Upper lobe of left lung (tissue), 6 donors: ENCODE data around the gene PIKFYVE. TPM values are rescaled to one million over a fixed set of nuclear protein-coding genes. Genes with fewer than 3 reads are reported as not detected.

Experiments
- ATAC-seq, 2 donors: fragments of 200-7000 bp; cut with Tn5 transposase; one replicate each; pipeline ENCODE4 v1.9.1; 2022; ENCODE audit warnings: mild to moderate bottlenecking in 2 of 2, moderate library complexity in 2 of 2; ENCODE audit not compliant: low FRiP score in 2 of 2
- DNase-seq, 2 donors: peaks; one replicate each; pipeline ENCODE4 v3.0.0-alpha.2; 2019 to 2020
- H3K27ac ChIP-seq, 4 donors: fragments of 200-600 bp; sonication (generic); one replicate each; pipeline ENCODE4 v1.5.1; 2016 to 2019
- H3K27me3 ChIP-seq, 4 donors: fragments of 200-600 bp; sonication (generic); one replicate each; pipeline ENCODE4 v1.5.1; 2017 to 2019
- H3K36me3 ChIP-seq, 4 donors: fragments of 200-600 bp; sonication (generic); one replicate each; pipeline ENCODE4 v1.5.1; 2016 to 2019
- H3K4me1 ChIP-seq, 4 donors: fragments of 200-600 bp; sonication (generic); one replicate each; pipeline ENCODE4 v1.5.1; 2018 to 2019
- H3K4me3 ChIP-seq, 4 donors: fragments of 200-600 bp; sonication (generic); one replicate each; pipeline ENCODE4 v1.5.1; 2017 to 2019; ENCODE audit warnings: mild to moderate bottlenecking in 2 of 4, moderate library complexity in 1 of 4
- H3K9me3 ChIP-seq, 4 donors: fragments of 200-600 bp; sonication (generic); one replicate each; pipeline ENCODE4 v1.5.1; 2018 to 2019
- EP300 ChIP-seq, 4 donors: sonication (generic); formaldehyde crosslinking; IDR thresholded peaks; one replicate each; pipeline ENCODE4 v1.5.1; 2017; ENCODE audit warnings: antibody characterized with exemption in 4 of 4, control low read depth in 2 of 4
- POLR2A ChIP-seq, 4 donors: fragments of 450-650 bp; IDR thresholded peaks; one replicate each; pipeline ENCODE4 v1.5.1; 2016 to 2017; ENCODE audit warnings: antibody characterized with exemption in 4 of 4, mild to moderate bottlenecking in 2 of 4
- POLR2AphosphoS5 ChIP-seq, 2 donors: sonication (generic); formaldehyde crosslinking; IDR thresholded peaks; one replicate each; pipeline ENCODE4 v1.5.1; 2017; ENCODE audit warnings: antibody characterized with exemption in 2 of 2
- WGBS, 2 donors: methylation state at CpG; one replicate each; pipeline ENCODE4 v1.1.5; 2017 to 2018; 5-methylcytosine and 5-hydroxymethylcytosine counted together
- total RNA-seq, 6 donors: library from RNA; depleted of rRNA in 4 of 6; stranded (reverse); fragments of >200 nt in 4 of 6; gene quantifications; one replicate each; pipeline versions ENCODE4 v1.1.0 to v1.2.1, GENCODE V29; 2016 to 2021
- TF ChIP-seq, protein P1 (sequence below), 6 experiments: fragments of 450-650 bp in 4 of 6; fragments of 200-600 bp in 2 of 6; sonication (generic) in 2 of 6; IDR thresholded peaks; one replicate each; pipeline ENCODE4 v1.5.1; 2016 to 2019; ENCODE audit warnings: antibody characterized with exemption in 6 of 6
- donor health status: DM: no; HTN: no; CAD: no; lungs with moderate emphysema.
- donor health status: DM: no; HTN: yes; CAD: no; lungs with severe emphysema.

PIKFYVE gene
- total RNA-seq, 6 donors from 2014 or later: 20.1 to 48.2 (median 25.1) TPM

DNA sequence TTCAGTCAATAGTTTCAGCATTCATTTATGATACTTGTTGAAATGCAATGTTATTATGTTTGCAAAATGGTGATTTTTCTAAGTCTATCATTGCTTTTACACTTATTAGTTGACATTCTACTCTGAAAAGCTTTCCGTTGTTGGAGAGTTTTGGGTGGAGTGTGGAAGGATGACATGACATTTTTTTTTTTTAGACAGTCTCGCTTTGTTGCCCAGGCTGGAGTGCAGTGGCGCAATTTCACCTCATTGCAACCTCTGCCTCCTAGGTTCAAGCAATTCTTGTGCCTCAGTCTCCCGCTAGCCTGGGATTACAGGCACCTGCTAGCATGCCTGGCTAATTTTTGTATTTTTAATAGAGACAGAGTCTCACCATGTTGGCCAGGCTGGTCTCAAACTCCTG, 29.8 kb downstream of the PIKFYVE start:
- Histone ChIP-seq H3K36me3 (peaks cover 9 to 59% (median 21%) of the 10 kb centered on the region in 4 donors), H3K4me1 (no peaks in the 10 kb centered on the region), H3K9me3 (no peaks in the 10 kb centered on the region), H3K27ac (no peak overlapping the region), H3K27me3 (no peaks in the 10 kb centered on the region), H3K4me3 (no peak overlapping the region)
- TF ChIP-seq, protein P1, sequence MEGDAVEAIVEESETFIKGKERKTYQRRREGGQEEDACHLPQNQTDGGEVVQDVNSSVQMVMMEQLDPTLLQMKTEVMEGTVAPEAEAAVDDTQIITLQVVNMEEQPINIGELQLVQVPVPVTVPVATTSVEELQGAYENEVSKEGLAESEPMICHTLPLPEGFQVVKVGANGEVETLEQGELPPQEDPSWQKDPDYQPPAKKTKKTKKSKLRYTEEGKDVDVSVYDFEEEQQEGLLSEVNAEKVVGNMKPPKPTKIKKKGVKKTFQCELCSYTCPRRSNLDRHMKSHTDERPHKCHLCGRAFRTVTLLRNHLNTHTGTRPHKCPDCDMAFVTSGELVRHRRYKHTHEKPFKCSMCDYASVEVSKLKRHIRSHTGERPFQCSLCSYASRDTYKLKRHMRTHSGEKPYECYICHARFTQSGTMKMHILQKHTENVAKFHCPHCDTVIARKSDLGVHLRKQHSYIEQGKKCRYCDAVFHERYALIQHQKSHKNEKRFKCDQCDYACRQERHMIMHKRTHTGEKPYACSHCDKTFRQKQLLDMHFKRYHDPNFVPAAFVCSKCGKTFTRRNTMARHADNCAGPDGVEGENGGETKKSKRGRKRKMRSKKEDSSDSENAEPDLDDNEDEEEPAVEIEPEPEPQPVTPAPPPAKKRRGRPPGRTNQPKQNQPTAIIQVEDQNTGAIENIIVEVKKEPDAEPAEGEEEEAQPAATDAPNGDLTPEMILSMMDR (IDR thresholded peaks at IDR 0.05): no peak
- TF ChIP-seq EP300 (IDR thresholded peaks at IDR 0.05) (no peak), POLR2AphosphoS5 (IDR thresholded peaks at IDR 0.05) (no peak), POLR2A (IDR thresholded peaks at IDR 0.05) (no peak)
- no peak for DNase-seq
- 78 to 88% methylated on average over 4 of the region's 4 CpGs for WGBS, 2 donors
- no peak for ATAC-seq

DNA sequence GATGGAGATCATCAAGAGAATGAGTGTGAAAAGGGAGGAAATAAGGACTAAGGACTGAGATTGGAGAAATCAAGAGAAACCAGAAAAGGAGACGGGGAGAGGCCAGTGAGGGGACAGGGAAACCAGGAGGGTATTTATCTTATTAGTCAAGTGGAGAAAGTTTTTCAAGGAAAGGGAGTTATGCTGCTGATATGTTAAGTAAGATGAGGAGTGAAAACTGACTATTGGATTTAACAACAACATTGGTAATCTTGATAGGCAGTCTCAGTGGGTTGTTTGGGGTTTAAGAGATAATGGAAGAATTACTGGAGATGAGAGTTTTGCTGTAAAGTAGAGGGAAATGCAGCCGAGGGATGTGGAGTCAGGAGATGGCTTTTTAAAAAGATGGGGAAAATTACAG, 30.6 kb downstream of the PIKFYVE start:
- no peak for ATAC-seq
- no peak overlapping the region for H3K4me3 ChIP-seq
- no peak for DNase-seq
- no peaks in the 10 kb centered on the region for H3K27me3 ChIP-seq
- no peak overlapping the region for H3K27ac ChIP-seq
- WGBS, 2 donors: 96 to 98% methylated on average over 2 of the region's 2 CpGs
- TF ChIP-seq POLR2A (IDR thresholded peaks at IDR 0.05) (no peak), EP300 (IDR thresholded peaks at IDR 0.05) (no peak), POLR2AphosphoS5 (IDR thresholded peaks at IDR 0.05) (no peak)
- TF ChIP-seq, protein P1 (IDR thresholded peaks at IDR 0.05): no peak
- H3K36me3 ChIP-seq: peaks cover 17 to 60% (median 25%) of the 10 kb centered on the region in 4 donors
- no peaks in the 10 kb centered on the region for H3K4me1 ChIP-seq
- H3K9me3 ChIP-seq: no peaks in the 10 kb centered on the region

- WGBS, 2 donors: 73 to 74% methylated on average over 1 of the region's 1 CpG
- DNase-seq: no peak
- H3K4me1 ChIP-seq: no peaks in the 10 kb centered on the region
- H3K36me3 ChIP-seq: peaks cover 26 to 74% (median 38%) of the 10 kb centered on the region in 4 donors
- no peak overlapping the region for H3K27ac ChIP-seq
- no peak for ATAC-seq
- no peaks in the 10 kb centered on the region for H3K27me3 ChIP-seq
- TF ChIP-seq, protein P1 (IDR thresholded peaks at IDR 0.05): no peak
- TF ChIP-seq EP300 (IDR thresholded peaks at IDR 0.05) (no peak), POLR2AphosphoS5 (IDR thresholded peaks at IDR 0.05) (no peak), POLR2A (IDR thresholded peaks at IDR 0.05) (no peak)
- H3K4me3 ChIP-seq: no peak overlapping the region
- no peaks in the 10 kb centered on the region for H3K9me3 ChIP-seq
Measured at GRCh38 chr2:208297961-208298360, 31.9 kb downstream of the PIKFYVE start.

DNA sequence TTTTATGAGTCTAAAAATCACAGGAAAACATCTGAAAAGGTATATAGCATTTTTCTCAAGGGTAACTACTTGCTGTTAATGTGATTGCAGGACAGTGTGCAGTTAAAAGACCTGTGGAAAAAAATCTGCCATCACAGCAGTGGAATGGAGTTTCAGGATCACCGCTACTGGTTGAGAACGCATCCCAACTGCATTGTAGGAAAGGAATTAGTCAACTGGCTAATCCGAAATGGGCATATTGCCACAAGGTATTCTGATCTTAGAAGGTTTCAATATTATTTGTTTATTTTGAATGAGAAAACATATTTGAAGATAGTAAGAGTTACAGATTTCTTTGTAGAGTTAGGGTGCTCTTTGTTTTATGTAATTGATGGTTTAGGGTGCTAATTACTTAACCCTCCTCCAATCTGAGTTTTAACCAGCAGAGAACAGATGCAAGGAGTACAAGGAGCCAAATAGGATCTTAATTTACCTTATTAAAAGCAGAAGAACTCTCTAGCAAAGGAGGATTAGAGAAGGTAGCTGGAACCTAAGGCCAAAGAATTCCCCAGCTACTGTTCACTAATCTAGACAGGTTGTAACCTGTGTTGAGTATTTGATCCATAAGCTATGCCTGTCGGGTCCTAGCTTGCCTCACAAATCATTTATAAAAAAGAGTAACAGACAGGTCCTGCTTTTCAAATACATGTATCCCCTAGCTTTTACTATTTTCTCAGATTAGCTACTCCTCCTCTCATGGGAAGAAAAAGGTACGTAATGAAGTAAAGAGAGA, 35.0 kb downstream of the PIKFYVE start:
- ATAC-seq (no peak), DNase-seq (no peak)
- Histone ChIP-seq H3K4me3 (no peak overlapping the region), H3K9me3 (no peaks in the 10 kb centered on the region), H3K27ac (no peak overlapping the region), H3K4me1 (no peaks in the 10 kb centered on the region), H3K36me3 (peaks cover 41 to 78% (median 56%) of the 10 kb centered on the region in 4 donors), H3K27me3 (no peaks in the 10 kb centered on the region)
- WGBS, 2 donors: 95 to 96% methylated on average over 5 of the region's 5 CpGs
- TF ChIP-seq POLR2AphosphoS5 (IDR thresholded peaks at IDR 0.05) (no peak), POLR2A (IDR thresholded peaks at IDR 0.05) (no peak), EP300 (IDR thresholded peaks at IDR 0.05) (no peak)
- TF ChIP-seq, protein P1 (IDR thresholded peaks at IDR 0.05): no peak

DNA sequence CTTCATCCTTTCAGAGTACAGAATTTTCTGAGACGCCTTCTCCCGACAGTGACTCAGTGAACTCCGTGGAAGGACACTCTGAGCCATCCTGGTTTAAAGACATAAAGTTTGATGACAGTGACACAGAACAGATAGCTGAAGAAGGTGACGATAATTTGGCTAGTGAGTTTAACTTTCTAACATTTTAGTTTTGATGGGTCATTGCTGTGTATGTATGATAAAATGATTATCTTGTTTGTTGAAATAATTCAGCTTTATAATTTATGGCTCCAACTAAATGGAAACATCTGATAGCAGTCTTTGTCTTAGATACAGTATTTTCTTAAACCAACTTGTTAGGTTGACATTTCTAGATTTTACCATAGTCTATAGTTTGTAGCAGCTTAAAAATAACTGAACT, 38.1 kb downstream of the PIKFYVE start:
- no peak for ATAC-seq
- WGBS, 2 donors: 92 to 94% methylated on average over 4 of the region's 4 CpGs
- no peak for TF ChIP-seq EP300 (IDR thresholded peaks at IDR 0.05)
- TF ChIP-seq POLR2AphosphoS5 (IDR thresholded peaks at IDR 0.05): no peak
- TF ChIP-seq POLR2A (IDR thresholded peaks at IDR 0.05): no peak
- TF ChIP-seq, protein P1 (IDR thresholded peaks at IDR 0.05): no peak
- Histone ChIP-seq H3K4me3 (no peak overlapping the region), H3K27me3 (no peaks in the 10 kb centered on the region), H3K27ac (no peak overlapping the region), H3K9me3 (no peaks in the 10 kb centered on the region), H3K36me3 (peaks cover 44 to 74% (median 50%) of the 10 kb centered on the region in 4 donors), H3K4me1 (no peaks in the 10 kb centered on the region)
- no peak for DNase-seq
